GM19397 (cell line): Measurements from ENCODE around the gene SLC12A3.

Source experiments
- ATAC-seq: cut with Tn5 transposase; IDR thresholded peaks from one replicate; pipeline ENCODE4 v1.9.1; 2021; ENCODE audit warnings: mild to moderate bottlenecking, moderate library complexity; ENCODE audit not compliant: unreplicated experiment

The SLC12A3 gene

DNA sequence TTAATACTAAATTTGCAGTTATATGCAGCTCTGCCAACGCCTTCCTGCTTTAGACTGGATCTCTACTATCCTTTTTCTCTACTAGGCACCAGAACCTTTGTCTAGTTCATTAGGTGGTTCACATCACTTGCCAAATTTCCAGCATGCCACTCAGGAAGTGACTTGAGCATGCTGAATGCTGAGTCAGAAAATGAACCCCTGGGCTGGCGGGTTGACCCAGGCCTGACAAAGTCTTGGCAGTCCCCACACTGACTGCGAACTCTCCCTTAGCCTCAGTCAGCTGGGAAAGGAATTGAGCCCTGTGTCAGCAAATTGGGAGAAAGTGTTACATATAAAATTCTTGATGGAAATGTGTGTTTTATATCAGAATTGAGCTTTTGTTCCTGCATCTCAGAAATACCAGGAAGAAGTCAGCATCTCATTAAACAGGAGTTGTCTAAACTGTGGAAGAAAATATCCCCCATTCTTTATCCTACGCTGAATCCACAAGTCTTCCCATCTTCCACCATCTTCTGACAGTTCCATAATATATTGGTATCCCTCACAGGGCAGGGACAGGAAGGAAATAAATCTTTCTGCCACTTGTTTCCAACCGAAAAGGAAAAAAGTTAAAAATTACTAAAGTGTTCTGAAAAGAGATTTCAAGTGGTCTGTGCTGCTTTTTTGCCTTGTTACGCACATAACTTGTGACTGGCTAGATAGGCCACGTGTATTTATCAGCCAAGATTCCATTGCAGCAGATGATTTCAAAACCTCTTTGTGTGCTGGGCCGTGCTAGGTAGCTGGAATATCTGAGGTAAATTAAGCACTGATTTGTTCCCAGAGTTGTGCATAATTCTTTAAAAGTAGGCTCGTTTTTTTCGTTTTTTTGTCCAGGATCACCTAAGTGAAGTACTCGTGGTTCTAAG, 16.7 kb upstream of the SLC12A3 start:
- ATAC-seq = no peak

DNA sequence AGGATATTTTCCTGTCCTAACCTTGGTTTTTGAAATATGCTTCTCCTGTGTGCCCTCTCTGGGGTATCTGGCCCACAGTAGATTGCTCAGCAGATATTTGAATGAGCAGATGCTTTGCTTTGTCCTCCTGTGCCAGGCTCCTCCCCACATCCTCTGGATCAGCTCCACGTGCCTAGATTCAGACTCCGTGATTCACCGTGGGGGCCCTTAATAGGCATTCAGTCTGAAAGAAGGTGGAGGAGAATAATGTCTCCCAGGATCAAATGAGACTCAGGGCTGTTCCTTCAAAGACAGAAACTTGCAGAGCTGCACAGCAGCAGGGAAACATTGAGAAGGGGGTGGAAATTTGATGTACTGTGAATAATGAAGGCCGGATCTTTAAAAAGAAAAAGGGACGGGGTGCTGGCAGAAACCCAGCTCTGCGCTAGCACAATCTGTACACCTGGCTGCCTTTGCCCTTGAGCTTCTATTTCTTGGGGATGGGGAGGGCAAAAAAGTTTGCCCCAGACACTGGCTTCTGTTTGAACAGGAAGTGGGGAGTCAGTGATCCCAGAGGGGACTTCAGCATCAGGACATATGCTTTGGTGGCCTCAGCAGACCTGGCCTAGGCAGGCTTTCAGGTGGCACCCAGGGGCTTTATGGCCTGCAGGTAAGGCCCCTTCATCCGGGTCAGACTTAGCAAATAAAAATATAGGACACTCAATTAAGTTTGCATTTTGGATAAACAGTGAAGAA, 15.9 kb upstream of the SLC12A3 start:
- no peak for ATAC-seq

DNA sequence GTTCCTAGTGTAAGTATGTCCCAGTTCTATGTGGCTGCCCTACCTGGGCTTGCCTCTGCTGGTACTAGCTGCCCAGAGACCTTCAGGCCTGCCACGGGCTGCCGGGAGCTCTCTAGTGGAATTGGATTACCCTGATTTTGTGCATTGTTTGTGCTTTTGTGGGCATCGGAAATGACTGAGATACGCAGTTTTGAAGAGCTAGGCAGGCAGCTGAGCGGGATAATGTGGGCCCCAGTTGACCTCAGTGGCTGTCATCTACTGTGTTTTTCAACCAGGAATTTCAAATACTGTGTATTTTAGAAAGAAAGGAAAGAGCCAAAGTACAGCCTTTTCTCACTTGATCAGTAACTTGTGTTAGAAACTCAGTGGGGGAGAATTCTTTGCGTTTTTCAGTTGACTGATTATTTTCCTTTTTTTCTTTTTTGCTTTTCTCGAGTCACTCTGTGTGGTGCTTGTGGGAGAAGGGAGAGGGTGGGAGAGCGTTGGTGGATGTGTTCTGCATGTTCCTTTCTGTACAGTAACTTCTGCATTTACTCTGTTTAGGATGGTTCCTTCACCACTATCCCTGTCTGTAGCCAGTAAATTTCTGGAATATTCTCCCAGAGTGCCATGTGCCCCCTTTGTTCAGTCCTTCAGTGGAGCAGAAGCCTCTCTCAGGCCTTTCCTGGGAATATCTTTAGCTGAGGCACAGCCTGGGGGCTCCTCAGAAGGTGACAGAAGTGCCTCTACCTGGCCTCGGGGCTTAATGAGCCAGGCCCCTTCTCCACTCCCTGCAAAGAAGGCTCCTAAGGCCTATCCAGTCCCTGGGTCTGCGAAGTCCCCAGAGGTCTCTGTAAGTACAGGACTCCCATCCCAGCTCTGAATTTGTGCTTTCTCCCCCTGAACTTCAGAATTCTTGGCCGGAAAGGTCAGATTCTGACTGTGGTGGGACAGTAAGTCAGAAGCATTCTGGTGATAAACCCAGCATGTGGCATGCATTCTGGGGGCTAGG, 15.0 kb upstream of the SLC12A3 start:
- ATAC-seq = no peak

DNA sequence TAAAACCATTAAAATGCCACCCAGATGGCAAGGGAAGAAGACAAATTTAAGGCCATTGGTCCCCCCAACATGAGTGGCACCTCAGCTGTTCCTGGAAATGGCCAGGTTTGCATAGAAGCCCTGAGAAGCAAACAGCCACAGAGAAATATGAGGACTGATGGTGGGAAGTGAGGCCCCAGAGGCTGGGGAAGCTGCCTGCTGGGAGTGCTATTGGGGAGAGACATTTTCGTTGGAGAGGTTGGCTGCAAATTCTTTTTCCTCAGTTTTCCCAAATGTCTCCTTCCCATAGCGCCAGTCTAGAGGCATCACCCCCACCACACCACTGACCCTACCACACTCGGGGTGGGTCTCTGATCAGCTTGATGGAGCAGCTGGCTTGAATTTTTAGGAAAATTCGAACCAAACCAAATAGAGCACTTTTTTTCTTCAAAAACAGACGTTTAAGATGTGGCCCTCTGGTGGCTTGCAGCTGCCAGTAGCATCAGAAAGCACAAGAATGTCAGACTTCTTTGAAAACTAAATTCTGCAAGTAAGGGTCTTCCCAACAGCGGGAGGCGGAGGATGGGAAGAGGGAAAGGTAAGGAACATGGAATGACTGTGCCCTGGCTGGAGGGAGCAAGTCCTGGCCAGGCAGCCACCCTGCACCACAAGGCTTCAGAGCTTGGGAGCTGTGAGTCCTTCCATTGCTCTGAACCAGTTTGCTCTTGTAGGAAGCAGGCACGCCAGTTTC, 13.2 kb upstream of the SLC12A3 start:
- no peak for ATAC-seq

DNA sequence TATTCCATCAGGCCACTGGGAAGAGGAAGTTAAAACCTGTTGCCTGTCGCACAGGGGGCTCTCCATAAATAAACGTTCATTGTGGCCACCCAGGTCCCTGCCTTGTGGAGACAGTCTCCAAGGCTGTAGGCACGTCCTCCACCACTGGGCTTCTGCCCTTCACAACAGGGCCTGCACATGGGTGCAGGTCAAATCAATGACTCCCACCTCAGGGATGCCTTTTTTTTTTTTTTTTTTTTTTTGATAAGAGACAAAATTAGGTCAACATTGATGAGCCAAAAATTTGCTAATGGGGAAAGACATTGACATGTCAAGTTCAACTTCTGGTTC, 12.6 kb upstream of the SLC12A3 start:
- ATAC-seq = no peak

DNA sequence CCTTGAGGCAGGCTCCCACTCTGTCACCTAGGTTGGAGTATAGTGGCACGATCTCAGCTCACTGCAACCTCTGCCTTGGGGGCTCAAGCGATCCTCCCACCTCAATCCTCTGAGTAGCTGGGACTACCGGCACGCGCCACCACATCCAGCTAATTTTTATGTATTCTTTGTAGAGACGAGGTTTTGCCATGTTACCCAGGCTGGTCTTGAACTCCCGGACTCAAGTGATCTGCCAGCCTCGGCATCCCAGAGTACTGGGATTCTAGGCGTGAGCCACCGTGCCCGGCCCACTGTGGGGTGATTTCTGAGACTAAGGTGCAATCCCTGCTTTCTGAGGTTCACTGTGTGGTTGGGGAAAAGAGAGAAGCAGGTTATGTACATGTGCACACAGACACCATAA, 12.0 kb upstream of the SLC12A3 start:
- no peak for ATAC-seq

DNA sequence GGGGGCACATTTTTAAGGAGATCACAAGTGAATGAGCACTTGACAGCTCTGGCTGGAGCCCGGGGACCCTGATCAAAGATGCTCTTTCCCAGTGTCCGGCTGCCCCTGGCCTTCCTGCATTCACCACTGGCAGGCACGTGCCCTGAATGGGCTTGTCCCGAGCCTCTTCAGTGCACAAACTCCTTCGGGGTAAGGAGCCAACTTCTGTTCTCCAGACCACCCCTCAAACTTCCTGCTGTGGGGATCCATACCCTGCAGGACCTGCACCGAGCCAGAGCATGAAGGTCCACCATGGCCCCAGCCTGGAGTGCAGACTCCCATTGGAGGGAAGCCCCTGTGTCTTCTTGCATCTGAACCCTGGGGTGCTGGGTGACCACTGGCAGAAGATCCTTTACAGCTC, 9.8 kb upstream of the SLC12A3 start:
- ATAC-seq = no peak

DNA sequence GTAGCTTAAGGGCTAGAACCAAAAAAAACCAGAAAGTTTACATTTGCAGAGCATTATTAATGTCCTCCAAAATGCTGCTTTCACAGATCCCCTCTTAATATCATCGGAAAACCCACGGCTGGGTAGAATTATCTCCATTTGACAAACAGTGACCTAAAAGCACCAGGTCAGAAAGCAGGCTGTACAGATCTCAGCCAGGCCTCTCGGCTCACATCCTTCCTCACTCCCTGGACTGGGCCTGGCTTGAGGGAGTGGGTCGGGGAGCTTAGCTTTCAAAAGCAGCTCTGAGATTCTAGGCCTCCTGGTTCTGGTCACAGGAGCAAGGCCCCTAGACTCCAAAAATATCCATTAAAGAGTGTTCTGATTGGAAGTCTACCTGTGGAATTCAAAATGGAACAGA, 9.1 kb upstream of the SLC12A3 start:
- no peak for ATAC-seq

DNA sequence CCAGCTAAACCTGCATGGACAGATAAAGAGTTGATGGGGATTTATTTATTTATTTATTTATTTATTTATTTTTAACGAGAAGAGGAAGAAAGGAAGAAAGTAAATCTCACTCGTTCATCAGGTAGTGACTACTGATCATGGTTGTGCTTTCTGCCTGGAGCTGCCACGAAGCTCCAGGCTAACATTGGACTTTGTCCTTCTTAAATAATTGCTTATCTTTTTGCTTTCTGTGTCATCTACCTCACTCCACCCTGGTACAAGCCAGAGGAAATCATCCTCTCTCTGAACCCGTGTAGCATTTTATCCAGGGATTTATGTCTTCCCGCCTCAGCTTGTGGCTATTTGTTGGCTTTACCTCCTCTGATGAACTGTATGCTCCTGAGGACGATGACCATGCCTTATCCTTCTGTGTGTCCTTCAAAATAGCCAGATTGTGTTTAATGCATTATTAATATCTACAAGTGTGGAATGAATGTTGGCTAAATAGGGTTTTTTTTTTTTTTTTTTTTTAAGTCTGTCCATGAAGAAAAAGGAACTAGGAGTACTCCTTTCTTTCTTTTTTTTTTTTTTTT, 8.0 kb upstream of the SLC12A3 start:
- no peak for ATAC-seq

DNA sequence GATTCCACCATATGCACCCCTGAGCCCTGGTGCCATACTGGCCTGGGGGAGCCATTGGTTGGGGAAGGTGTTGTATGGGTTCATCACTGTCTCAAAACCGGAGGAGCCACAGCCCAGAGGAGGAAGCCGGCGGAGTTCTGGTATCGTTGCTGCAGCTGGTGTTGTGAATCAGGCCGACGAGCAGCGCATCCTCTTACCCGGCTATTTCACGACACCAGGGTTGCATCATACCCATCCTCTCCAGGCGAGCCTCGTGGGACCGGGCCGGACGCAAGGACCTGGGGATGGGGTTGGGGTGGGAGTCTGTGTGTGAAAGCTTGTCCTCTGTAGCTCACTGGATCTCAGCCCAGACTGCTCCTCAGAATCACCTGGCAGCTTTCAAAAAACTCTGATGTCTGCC, 6.6 kb upstream of the SLC12A3 start:
- no peak for ATAC-seq

DNA sequence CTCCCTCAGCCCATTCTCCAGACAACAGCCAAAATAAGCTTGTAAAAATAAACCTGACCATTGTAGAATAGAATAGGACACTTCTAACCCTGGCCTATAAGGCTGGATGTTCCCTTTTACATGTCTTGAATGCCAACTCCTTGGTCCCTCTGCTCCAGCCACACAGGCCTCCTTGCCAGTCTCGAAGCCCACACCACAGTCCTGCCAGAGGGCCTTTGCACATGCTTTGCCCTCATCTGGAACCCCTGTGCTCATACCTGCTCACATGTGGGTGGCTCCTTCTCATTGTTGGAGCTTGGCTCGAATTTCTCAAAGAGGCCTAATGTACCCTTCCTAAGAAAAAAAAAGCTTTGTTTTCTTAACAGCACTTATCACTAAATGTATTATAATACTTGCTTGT, 5.4 kb upstream of the SLC12A3 start:
- ATAC-seq = no peak

DNA sequence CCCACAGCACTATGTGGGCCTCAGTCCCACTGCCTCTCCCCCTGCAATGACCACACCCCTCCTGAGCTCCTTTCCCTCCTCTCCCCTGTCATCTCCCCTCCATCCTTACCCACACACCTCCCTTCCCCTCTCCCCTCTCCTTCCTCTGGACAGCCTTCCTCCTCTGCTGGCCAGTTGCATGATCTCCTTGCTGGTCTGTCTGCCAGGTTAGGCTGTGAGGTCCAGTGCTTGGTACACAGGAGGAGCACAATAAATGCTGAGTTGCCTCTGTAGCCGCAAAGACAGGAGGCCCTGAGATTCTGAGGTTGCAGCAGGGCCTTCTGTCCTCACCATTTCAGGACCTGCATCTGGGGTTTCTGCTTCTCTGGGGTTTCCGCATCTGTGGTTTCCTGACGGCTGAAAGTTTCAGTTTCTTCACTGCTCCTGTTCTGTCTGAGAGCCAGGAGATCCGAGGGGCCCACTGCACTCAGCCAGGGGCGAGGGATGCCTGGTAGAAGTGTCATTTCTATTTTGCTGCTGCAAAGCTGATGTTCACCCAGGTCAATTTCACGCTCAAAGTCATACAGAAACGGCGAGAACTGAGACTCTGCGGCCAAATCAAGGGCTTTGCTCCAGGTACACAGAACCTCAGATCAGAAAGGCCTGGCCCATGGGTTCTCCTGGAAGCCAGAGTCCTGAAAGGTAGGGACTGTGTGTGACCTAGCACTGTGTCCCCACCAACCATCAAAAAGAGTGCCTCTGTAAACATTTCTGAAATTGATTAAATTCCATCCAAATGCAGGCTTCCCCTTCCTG, 4.6 kb upstream of the SLC12A3 start:
- ATAC-seq = no peak

DNA sequence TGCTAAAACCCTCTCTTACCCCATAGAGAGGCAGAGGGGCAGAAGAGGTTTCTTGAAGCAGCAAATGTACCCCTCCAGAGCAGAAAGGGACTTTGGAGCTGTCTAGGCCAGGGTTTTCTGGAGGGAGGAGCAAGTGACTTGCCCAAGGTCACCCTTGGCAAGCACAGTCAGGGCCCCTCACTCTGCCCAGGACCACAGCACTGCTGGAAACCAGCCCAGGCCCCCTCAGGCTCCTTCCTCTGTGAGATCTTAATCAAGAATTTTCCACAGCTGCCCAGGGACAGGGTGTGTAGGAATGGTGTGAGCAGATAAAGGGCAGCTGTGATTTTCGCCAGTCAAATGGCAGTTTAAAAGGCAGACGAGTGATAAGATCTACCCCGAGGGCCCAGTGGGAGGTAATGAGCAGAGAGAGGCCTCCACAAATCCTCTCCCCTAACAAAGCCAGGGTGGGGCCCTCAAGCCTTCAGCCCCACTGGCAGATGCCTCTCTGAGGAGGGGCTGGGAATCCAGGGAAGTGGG, 3.9 kb upstream of the SLC12A3 start:
- ATAC-seq = no peak

DNA sequence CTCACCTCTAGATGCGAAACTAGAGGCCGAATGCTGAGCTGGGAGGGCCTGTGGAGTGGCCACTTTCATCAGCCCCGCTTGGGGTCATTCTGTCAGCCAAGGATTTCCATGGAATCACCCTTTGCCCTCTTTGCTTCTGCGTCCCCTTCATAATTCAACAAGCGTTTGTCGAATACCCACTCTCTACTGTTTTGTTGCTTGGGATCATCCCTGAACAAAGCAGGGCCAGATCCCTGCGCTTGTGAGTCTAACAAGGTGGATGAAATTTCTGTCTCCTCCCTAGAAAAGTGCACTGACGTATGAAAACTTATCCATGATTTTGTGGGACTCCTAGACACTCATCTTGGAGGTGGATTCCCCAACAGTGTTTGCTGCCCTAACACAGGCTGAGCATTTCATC, 3.3 kb upstream of the SLC12A3 start:
- ATAC-seq = no peak

DNA sequence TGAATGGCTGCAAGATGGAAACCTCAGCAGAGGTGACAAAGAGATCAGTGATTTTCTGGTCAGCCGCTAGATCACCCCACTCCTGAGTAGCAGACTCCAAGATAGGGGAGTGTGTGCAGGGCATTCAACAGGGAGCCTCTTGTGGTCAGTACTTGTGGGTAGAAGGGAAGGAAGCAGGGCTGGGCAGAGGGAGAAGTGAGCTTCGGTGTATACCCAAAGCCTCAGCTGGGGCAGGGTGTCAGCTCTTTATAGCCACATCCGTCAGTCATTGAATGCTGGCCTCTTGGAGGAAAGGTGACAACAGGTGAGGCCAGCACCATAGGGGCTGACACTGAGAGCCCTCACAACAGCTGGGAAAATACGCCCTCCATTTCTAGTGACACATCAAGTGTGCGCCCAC, 2.2 kb upstream of the SLC12A3 start:
- no peak for ATAC-seq

DNA sequence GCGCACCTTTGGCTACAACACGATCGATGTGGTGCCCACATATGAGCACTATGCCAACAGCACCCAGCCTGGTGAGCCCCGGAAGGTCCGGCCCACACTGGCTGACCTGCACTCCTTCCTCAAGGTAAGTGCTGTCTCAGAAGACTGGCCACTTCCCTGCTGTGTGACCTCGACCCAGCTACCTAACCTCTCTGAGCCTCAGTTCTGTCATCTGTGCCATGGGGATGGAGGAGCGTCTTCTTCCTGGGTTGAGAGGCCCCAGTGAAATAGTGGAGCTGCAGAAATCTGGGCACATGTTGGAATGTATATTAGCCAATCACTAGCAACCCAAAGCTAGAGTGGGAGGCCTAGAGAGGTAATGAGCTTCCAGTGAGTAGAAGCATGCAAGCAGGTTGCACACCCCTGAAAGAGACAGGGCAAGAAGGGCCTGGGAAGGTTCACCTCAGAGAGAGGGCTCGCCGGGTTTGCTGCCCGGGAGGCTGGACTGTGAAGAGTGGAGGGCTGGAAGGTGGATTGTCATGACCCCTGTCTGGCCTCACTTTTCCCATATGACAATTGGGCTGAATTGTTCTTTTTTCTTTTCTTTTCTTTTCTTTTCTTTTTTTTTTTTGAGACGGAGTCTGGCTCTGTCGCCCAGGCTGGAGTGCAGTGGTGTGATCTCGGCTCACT, 521 bp downstream of the SLC12A3 start:
- ATAC-seq = no peak

DNA sequence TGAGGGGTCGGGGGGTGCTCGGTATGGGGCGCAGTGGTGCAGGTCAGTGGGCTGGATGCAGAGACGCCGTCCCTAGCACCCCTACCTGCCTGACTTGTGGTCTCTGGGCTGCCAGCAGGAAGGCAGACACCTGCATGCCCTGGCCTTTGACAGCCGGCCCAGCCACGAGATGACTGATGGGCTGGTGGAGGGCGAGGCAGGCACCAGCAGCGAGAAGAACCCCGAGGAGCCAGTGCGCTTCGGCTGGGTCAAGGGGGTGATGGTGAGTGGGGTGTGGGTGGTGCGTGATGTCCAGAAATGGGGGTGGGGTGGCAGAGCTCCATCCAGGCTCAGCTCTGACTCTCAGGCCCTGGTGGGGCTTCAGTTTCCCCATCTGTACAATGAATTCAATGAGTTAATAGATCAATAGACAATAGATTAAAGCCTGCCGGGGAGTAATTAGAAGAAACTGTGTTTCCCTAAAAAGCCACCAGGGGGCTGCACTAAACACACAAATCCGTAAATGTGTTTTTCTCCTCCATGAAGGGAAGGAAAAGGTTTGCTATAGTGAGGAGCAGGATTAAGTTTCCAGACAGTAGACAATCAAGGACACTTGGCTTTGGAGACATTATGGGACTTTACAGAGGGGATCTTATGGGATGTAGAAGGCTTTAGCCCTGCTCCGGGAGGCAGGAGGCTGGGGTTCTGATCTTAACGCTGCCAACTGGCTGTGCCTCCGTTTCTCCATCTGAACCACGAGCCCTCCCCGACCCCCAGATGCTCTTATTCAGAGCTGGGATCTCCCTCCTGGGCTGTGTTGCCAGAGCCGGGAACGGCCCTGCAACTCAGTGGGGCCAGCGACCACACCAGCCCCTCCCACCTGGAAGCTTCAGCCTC, 2.2 kb downstream of the SLC12A3 start:
- no peak for ATAC-seq

DNA sequence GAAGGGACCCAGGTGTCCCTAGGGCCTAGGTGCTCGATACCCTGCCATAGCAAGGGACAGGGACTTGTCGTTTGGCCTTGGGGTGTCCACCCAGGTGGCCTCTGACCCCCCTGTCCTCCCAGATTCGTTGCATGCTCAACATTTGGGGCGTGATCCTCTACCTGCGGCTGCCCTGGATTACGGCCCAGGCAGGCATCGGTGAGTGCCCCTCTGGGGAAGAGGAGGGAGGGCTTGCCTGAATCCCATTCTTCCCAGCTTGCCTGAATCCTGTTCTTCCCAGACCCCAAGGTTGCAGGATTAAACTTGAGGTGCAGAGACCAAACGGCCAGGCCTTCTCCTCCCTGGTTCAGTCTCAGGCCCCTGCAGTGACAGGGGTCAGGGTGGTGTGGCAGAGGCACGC, 3.2 kb downstream of the SLC12A3 start:
- ATAC-seq = no peak
